Measurements from ENCODE around the gene C6orf136.

Gene C6orf136

GRCh38 chr6:30687659-30688431 lies 40.9 kb downstream of the C6orf136 start:
- peak in 1 of 2 experiments; percentile 31 for DNase-seq

- DNase-seq, result no peak
Observed at GRCh38 chr6:30688569-30688968, 41.6 kb downstream of the C6orf136 start.

- no peak for DNase-seq
Observed at GRCh38 chr6:30689022-30689865, 42.3 kb downstream of the C6orf136 start.

- no peak for DNase-seq
Observed at GRCh38 chr6:30689985-30690384, 43.1 kb downstream of the C6orf136 start.

- DNase-seq, result peak; percentile 71 to 88
Observed at GRCh38 chr6:30690403-30691207, 43.7 kb downstream of the C6orf136 start, which contains the start of gene NRM. TSS of gene NRM (minus strand) at chr6:30690984. CDS start at chr6:30690974, 10 bp downstream.

GRCh38 chr6:30691208-30691847 lies 44.4 kb downstream of the C6orf136 start:
- DNase-seq, result no peak

- no peak for DNase-seq
Observed at GRCh38 chr6:30696432-30696831, 49.5 kb downstream of the C6orf136 start.

GRCh38 chr6:30700340-30700739 lies 53.4 kb downstream of the C6orf136 start:
- DNase-seq, result no peak

All from NCI-H524 (cell line).